Kidney glomerular epithelial cell (primary cell): Measurements from ENCODE around the gene RAD51B.
A peak's percentile ranks its signal among the peaks of the same experiment; 100 is the strongest.

Experiments
- DNase-seq: peaks from one replicate; lab custom pipeline; 2025; lab: John Stamatoyannopoulos, UW

The RAD51B gene

DNA sequence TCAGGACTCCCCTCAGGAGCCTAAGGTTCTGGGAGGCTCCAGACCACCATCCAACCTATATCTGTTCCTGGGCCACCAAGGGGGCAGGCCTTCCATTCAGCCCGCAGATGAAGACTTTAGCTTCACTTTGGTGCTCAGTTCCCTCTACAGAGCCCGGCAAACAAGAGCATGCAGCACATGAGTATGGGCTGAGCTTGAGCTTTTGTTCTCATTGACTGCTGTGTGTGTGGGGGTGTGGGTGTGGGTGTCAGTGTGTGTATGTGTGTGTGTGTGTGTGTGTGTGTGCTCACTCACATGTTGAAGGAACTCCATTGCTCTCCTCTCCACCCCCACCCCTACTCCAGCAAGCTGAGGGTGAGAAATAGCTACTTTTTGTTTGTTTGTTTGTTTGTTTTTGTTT, 754.1 kb downstream of the RAD51B start:
- DNase-seq: no peak

- no peak for DNase-seq
Observed at GRCh38 chr14:68574461-68574860, 754.9 kb downstream of the RAD51B start.

GRCh38 chr14:68574906-68575305, 755.3 kb downstream of the RAD51B start:
- DNase-seq: no peak

GRCh38 chr14:68575426-68575825, 755.8 kb downstream of the RAD51B start:
- DNase-seq: no peak

DNA sequence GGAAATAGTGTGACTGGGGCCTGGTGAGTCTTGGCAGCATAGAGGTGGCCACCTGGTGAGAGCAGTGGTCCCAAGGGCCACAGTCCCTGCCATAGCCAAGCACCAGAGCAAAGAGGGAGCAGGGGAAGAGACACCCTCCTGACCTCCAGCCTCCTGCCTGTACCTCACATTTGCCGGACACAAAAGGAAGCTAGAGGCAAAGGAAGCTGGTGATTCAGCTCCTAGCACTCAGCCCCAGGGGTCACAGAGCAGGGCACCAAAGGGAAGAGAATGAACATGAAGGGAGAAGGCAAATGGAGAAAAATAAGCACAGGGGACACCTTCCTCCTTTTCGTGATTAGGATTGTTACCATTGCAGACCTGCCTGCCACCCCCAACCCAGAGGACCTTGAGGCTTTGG, 756.5 kb downstream of the RAD51B start:
- no peak for DNase-seq

- DNase-seq: peak; percentile 31
Observed at GRCh38 chr14:68576496-68577244, 757.1 kb downstream of the RAD51B start.

- DNase-seq: peak; percentile 97
Observed at GRCh38 chr14:68577802-68578541, 758.4 kb downstream of the RAD51B start.

DNA sequence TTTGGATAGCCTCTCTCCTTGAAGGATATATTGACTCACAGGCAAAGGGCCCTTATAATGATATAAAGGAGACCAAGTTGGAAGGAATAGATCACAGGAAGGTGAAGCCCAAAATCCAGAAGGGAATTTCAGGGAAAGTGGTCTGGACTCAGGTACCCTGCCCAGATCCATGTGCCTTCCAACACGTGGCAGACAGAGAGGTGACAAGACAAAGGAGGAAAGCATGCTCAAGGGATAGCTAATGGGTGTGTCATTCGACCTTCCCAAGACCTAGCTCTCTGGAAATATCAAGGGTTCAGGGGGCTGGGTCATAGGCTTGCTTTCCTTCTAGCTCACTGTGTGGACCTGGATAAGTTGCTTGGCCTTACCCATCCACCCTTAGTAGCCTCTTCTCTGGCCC, 759.0 kb downstream of the RAD51B start:
- no peak for DNase-seq

DNA sequence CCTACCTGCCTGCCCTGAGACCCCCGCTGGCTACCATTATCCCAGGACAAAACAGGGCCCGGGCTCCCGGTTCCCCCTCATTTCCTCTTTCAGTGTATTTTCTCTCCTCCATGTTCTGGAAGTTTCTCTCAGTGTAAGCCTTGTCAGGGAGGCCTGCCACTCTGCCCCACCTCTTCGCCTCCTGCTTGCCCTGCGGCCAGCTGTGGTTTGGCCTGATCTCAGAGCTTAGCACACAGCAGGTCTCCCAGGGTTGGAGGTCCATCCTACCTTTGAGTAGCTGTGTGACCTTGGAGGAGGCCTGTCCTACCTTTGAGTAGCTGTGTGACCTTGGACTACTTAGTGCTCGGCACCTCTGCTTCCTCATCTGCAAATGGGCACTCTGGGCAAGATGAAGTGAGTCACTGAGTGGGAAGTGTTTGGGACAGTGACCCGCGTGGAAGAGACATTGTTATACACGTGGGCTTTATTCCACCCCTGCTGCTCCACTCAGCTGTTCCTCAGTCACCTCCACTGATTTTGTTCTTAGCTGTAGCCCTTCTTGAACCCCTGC, 760.6 kb downstream of the RAD51B start:
- DNase-seq: no peak

GRCh38 chr14:68580671-68581070, 761.1 kb downstream of the RAD51B start:
- no peak for DNase-seq

DNA sequence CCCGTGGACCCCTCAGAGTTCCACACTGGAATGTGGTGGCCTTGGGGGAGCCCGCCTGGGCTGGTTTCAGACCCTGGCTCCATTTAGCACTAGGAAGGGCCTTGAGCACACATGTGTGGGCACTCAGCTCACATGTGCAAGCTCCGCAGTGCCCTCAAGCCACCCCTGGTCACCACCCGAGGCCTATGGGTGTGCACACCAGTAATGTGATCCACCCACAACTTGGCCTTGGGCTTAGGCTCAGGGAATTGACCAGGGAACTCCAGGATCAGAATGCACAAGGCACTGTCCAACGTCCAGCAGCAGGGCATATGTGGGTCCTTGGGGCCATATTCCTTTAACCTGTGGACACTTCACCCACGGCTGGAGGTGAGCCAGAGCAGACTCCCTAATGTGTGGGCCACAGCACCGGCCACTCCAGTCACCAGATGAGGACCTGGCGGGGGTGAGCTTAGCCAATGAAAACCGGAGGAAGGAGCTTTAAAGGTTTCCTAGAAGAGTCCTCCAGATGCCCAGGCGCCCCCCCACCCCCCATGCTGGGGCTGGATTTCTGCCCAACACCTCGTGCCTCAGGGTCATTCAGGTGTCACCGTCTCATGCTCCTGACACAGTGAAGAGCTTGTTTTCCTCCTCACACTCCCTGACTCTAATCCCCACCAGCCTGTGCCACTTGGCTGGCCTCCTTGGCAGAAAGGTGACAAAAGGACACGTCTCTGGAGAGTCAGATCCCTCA, 764.1 kb downstream of the RAD51B start:
- no peak for DNase-seq

DNA sequence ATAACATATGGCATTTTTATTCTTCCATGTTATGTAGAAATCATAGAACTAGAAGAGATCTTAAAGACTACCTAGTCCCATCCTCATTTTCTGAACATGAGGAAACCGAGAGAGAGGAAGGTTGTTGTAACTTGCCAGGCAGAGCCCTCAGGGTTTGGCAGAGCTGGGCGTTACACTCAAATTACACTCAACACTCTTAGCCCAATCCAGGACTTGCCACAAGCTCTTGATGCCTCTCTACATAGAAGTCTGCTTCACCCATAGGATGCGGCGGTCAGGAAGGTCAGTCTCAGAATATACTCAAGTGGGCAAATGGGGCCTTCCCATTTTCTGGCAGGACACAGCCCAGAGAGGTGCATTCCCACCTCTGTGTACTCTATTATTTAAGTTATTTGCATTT, 765.2 kb downstream of the RAD51B start:
- DNase-seq: no peak

GRCh38 chr14:68585690-68586089, 766.1 kb downstream of the RAD51B start:
- no peak for DNase-seq

GRCh38 chr14:68586896-68587751, 767.5 kb downstream of the RAD51B start:
- no peak for DNase-seq

DNA sequence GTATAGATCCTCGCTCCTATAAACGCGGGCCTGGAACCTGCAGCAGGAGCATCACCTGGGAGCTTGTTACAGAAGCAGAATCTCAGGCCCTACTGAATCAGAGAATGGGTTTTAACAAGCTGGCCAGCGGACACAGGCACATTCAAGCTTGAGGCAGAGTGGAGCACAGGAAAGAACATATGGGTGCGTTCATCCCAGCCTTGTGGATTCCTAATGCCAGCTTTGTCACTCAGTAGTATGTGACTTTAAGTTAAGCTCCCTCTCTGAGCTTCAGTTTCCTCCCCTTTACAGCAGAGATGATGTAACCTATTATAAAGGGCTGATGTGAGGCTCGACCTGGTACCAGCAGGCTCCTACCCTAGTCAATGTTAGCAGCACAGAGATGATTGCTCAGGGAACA, 768.4 kb downstream of the RAD51B start:
- DNase-seq: no peak

DNA sequence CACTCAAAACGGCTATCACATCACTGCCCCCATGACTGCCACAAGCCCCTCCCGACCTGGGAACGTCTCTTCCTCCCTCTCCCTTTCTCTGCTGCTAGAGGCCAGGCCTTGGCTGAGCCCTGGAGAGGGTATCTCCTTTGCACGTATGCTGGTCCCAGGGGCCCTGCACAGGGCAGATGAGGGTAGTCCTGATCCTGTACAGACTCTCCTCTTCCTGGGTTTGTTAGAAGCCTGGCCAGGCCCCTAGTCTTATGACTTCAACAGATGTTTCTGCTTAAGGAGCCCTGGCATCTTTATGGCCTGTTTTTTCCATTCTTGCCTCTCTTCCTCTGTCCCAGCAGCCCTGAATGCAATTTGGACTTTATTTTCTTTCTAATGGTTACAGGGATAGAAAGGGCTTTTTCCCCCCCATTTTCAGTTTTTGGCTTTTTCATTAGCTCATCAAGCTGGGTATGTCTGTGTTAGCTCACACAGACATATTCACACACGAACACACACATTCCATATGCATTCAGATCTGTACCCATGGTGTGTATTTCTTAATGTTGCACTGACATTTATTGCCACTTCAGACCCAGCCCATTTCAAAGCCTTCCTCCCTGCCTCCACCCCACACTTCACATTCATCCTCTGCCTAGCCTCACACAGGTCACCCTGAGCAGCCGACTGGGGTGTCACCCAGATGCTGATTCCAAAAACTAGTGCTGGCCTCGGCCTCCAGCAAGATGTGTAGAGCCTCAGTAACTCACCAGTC, 770.0 kb downstream of the RAD51B start:
- no peak for DNase-seq

DNA sequence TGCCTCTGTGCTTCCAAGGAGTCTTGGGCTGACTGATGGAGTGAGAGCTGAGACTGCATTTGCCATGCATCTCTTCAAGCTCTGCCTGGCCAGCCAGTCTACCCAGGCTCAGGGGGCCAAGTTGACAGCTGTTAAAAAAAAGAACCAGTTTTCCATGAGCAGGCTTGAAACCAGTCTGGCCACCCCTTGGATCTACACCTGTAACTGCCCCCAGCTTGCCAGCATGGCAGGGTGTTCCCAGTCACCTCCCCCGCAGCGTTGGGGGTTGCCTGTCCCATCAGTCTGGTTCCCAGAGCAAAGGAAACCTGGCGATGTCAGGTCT, 770.6 kb downstream of the RAD51B start:
- DNase-seq: no peak

DNA sequence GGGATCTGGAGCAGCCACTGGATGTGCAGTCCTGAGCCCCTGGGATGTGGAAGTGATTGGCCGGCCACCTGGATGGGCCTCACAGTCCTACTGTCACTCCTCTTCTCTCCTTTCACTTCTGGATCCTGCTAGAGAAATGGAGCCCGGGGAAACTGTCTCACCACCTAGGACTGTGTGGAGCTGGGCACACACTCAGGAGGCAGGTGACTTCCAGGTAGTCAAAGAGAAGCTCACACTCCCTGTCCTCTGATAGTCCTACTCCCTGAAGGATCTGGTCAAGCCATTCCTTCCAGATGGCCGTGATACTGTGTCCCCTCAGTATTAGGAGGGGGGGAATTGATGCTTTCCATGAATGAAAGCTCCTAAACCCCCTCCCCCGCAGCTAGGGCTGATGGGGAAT, 772.2 kb downstream of the RAD51B start:
- DNase-seq: no peak

DNA sequence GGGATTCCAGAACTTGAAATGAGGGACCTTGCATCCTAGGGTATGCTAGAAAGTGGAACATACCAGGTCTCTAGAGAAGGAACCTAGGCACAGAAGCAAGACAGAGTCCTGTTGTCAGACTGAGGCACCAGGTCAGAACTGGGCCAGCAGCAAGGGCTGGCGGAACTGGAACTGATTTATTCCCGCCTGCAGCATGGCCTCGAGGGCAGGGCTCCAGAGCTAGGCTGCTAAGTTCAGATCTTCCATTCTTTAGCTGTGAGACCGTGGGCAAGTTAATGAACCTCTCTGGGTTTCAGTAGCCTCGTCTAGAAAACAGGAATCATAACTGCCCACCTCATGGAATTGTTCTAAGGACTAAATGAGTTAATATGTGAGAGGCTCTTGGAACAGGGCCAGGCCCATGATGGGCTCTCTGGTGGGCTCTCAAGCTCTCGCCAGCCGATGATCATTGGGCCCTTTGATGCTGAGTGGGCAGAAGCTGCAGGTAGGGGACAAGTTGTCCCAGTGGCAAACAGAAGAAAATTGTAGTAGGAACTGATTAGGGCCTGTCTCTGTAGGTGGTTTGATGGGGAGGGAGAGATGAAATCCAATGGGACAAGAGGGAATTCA, 773.5 kb downstream of the RAD51B start:
- no peak for DNase-seq

DNA sequence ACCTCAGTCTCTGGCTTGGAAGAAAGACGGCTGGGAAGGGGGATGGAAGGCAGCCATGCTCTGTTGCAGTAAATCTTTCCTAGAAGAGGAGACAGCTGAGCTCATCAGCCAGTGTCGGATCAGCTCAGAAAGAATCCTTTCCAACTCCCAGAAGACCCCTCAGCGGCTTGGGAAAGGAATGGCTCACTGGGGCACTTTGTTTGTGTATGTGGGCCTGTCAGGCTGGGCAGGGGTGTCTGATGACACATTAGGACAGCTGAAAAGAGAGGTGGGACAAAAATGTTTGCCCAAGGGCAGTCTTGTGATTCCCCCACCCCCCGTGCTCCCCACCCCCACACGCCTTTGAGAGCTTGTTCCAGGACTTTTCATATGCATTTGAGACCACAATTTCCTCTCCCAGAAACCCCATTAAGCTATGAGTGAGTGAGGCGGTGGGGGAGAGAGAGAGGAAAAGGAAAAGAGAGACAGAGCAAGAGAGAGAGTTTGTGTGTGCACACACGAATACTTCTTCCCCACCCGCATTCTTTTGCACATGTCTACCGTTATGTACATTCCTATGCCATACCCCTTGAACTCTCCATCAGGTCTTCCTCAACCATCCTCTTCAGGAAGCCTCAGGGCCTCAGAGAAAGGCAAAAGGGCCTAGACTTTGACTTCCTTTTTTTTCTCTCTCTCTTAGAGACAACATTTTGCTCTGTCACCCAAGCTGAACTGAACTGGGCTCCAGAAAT, 774.4 kb downstream of the RAD51B start:
- no peak for DNase-seq
